Testis (tissue), 2 donors: ENCODE measurements around the gene SPDYE6.
"Not testable (repeated sequence)": the region's sequence is repeated elsewhere in the genome, so short reads cannot be mapped to it uniquely, and the experiment has no call there.

Experiments
- POLR2A ChIP-seq: fragments of 450-650 bp; IDR thresholded peaks from one replicate; pipeline ENCODE4 v1.6.1; 2017; ENCODE audit warnings: antibody characterized with exemption, mild to moderate bottlenecking, moderate library complexity
- TF ChIP-seq, protein P1 (sequence below), 3 experiments: fragments of 450-650 bp in 2 of 3; fragments of 200-600 bp in 1 of 3; sonication (generic) in 1 of 3; IDR thresholded peaks; one replicate each; pipeline ENCODE4 v1.5.1; 2016 to 2019; ENCODE audit warnings: antibody characterized with exemption in 3 of 3, mild to moderate bottlenecking in 2 of 3, moderate library complexity in 1 of 3

DNA sequence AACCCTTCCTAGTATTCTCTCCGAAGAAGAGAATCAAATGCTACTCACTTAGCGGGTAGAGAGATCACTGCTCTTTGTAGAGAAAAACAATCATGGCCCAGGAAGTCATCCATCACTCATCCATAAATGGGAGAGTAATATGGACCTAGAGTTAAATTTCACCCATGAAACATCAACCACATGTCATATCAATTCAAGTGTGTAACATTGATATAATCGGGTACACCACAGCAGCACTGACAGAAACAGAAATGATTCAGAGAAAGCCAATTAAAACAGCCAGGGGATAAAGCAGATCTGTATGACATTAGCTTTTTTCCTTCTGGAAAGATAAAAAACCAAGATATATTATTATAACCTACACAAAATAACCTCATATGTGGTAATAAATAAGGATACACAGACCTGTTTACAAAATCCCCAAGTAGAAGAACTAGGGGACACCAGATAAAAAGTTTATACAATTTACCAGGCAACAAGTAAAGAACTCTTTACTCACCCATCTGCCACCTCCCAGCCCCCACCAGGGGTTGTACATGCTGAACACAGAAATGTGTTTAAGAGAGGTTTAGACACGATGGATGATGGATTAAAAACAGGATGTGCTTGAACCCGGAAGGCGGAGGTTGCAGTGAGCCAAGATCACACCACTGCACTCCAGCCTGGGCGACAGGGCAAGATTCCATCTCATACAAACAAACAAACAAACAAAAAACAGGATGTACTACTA is 25.6 kb upstream of the SPDYE6 start:
- TF ChIP-seq, protein P1, sequence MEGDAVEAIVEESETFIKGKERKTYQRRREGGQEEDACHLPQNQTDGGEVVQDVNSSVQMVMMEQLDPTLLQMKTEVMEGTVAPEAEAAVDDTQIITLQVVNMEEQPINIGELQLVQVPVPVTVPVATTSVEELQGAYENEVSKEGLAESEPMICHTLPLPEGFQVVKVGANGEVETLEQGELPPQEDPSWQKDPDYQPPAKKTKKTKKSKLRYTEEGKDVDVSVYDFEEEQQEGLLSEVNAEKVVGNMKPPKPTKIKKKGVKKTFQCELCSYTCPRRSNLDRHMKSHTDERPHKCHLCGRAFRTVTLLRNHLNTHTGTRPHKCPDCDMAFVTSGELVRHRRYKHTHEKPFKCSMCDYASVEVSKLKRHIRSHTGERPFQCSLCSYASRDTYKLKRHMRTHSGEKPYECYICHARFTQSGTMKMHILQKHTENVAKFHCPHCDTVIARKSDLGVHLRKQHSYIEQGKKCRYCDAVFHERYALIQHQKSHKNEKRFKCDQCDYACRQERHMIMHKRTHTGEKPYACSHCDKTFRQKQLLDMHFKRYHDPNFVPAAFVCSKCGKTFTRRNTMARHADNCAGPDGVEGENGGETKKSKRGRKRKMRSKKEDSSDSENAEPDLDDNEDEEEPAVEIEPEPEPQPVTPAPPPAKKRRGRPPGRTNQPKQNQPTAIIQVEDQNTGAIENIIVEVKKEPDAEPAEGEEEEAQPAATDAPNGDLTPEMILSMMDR (IDR thresholded peaks at IDR 0.05): not testable (repeated sequence)
- not testable (repeated sequence) for TF ChIP-seq POLR2A
